ENCODE measurements around the gene DOCK4. TPM values are rescaled to one million over a fixed set of nuclear protein-coding genes. Genes with fewer than 3 reads are reported as not detected.

The DOCK4 gene
- total RNA-seq, 4 donors from 2014 or later: 9.9 to 30.9 (median 13.7) TPM

- Histone ChIP-seq H3K4me3 (no peak overlapping the region), H3K4me1 (no peaks in the 10 kb centered on the region), H3K27me3 (no peaks in the 10 kb centered on the region), H3K9me3 (peaks cover 0 to 11% (median 7%) of the 10 kb centered on the region in 3 donors), H3K36me3 (peaks cover 0 to 47% (median 3%) of the 10 kb centered on the region in 3 donors), H3K27ac (no peak overlapping the region)
- intact Hi-C loops (cut with DNase I): no loop called here
- DNase-seq: no peak
- WGBS, 2 donors: 84 to 85% methylated on average over 3 of the region's 3 CpGs
- TF ChIP-seq CTCF (IDR thresholded peaks at IDR 0.05) (no peak), POLR2A (IDR thresholded peaks at IDR 0.05) (no peak)
Observed at GRCh38 chr7:111772716-111773115, 433.5 kb downstream of the DOCK4 start.

GRCh38 chr7:111771638-111772037, 434.6 kb downstream of the DOCK4 start:
- Histone ChIP-seq H3K27ac (no peak overlapping the region), H3K4me3 (no peak overlapping the region), H3K27me3 (no peaks in the 10 kb centered on the region), H3K4me1 (peaks cover 0 to 2% (median 0%) of the 10 kb centered on the region in 3 donors), H3K9me3 (peaks cover 0 to under 1% (median 0%) of the 10 kb centered on the region in 3 donors), H3K36me3 (peaks cover 0 to 36% (median 0%) of the 10 kb centered on the region in 3 donors)
- intact Hi-C loops (cut with DNase I): no loop called here
- TF ChIP-seq CTCF (IDR thresholded peaks at IDR 0.05): no peak
- TF ChIP-seq POLR2A (IDR thresholded peaks at IDR 0.05): no peak
- WGBS, 2 donors: 86 to 89% methylated on average over 5 of the region's 5 CpGs
- DNase-seq: no peak

- 50 to 59% methylated on average over 2 of the region's 2 CpGs for WGBS, 2 donors
- H3K4me3 ChIP-seq: no peak overlapping the region
- intact Hi-C loops (cut with DNase I): no loop called here
- peaks cover 0 to 25% (median 0%) of the 10 kb centered on the region in 3 donors for H3K36me3 ChIP-seq
- H3K27me3 ChIP-seq: no peaks in the 10 kb centered on the region
- H3K4me1 ChIP-seq: peaks cover 0 to 13% (median 0%) of the 10 kb centered on the region in 3 donors
- H3K27ac ChIP-seq: no peak overlapping the region
- TF ChIP-seq POLR2A (IDR thresholded peaks at IDR 0.05) (no peak), CTCF (IDR thresholded peaks at IDR 0.05) (no peak)
- no peaks in the 10 kb centered on the region for H3K9me3 ChIP-seq
- DNase-seq: no peak
Observed at GRCh38 chr7:111770116-111770515, 436.1 kb downstream of the DOCK4 start.

GRCh38 chr7:111765751-111766643, 440.2 kb downstream of the DOCK4 start:
- H3K36me3 ChIP-seq: peaks cover 0 to 15% (median 0%) of the 10 kb centered on the region in 3 donors
- peaks cover 0 to 13% (median 0%) of the 10 kb centered on the region in 3 donors for H3K4me1 ChIP-seq
- H3K27ac ChIP-seq: peak overlapping the region in 3 of 4 donors; percentile 17 to 51 (median 30)
- intact Hi-C loops (cut with DNase I): loop anchor here (10.0 kb wide), 2 partner anchors 429 to 649 kb away; no protein-coding TSS in a partner anchor
- H3K27me3 ChIP-seq: no peaks in the 10 kb centered on the region
- TF ChIP-seq CTCF (IDR thresholded peaks at IDR 0.05) (no peak), POLR2A (IDR thresholded peaks at IDR 0.05) (no peak)
- DNase-seq: no peak
- H3K4me3 ChIP-seq: peak overlapping the region in 1 of 4 donors; percentile 8
- 34 to 45% methylated on average over 6 of the region's 6 CpGs for WGBS, 2 donors
- no peaks in the 10 kb centered on the region for H3K9me3 ChIP-seq

GRCh38 chr7:111763221-111763801, 442.9 kb downstream of the DOCK4 start:
- DNase-seq: no peak
- intact Hi-C loops (cut with DNase I): loop anchor here (10.0 kb wide), 2 partner anchors 431 to 651 kb away; no protein-coding TSS in a partner anchor

More at GRCh38 chr7:111763221-111763801, 442.9 kb downstream of the DOCK4 start:
- Histone ChIP-seq H3K4me3 (no peak overlapping the region), H3K36me3 (peaks cover 0 to 21% (median 0%) of the 10 kb centered on the region in 3 donors), H3K9me3 (no peaks in the 10 kb centered on the region), H3K27ac (no peak overlapping the region), H3K4me1 (peaks cover 0 to 13% (median 0%) of the 10 kb centered on the region in 3 donors), H3K27me3 (no peaks in the 10 kb centered on the region)
- WGBS, 2 donors: 25 to 33% methylated on average over 3 of the region's 3 CpGs
- TF ChIP-seq CTCF (IDR thresholded peaks at IDR 0.05) (peak; percentile 15 to 72 (median 55)), POLR2A (IDR thresholded peaks at IDR 0.05) (no peak)

Data from esophagus squamous epithelium (tissue), 5 donors.